GM19324 (cell line): ENCODE results near the gene ZP3.
A peak's percentile ranks its signal among the peaks of the same experiment; 100 is the strongest.
"Not testable (repeated sequence)": the region's sequence is repeated elsewhere in the genome, so short reads cannot be mapped to it uniquely, and the experiment has no call there.

ENCODE experiments used
- ATAC-seq: cut with Tn5 transposase; IDR thresholded peaks from one replicate; pipeline ENCODE4 v1.9.1; 2021; ENCODE audit warnings: mild to moderate bottlenecking, moderate library complexity; ENCODE audit not compliant: unreplicated experiment, low FRiP score

The ZP3 gene

GRCh38 chr7:76480403-76481253 lies 55.9 kb downstream of the ZP3 start:
- not testable (repeated sequence) for ATAC-seq

GRCh38 chr7:76482660-76483059 lies 57.9 kb downstream of the ZP3 start:
- ATAC-seq = not testable (repeated sequence)

- ATAC-seq = not testable (repeated sequence)
Observed at GRCh38 chr7:76483081-76483480, 58.3 kb downstream of the ZP3 start.

GRCh38 chr7:76484456-76484855 lies 59.7 kb downstream of the ZP3 start:
- ATAC-seq = not testable (repeated sequence)

- ATAC-seq = not testable (repeated sequence)
Observed at GRCh38 chr7:76485822-76486610, 61.3 kb downstream of the ZP3 start.

GRCh38 chr7:76486618-76487017 lies 61.9 kb downstream of the ZP3 start:
- peak; percentile 96 for ATAC-seq

GRCh38 chr7:76487969-76488368 lies 63.2 kb downstream of the ZP3 start:
- not testable (repeated sequence) for ATAC-seq
